Measurements from ENCODE around the gene CFAP58. TPM values are rescaled to one million over a fixed set of nuclear protein-coding genes. Genes with fewer than 3 reads are reported as not detected.

CFAP58 gene
- total and polyA plus RNA-seq, 2 of the 13 experiments (the other 11 are each of a cell fraction or from before 2014, with no cell fraction given) = 0.03 TPM; not detected in 1

DNA sequence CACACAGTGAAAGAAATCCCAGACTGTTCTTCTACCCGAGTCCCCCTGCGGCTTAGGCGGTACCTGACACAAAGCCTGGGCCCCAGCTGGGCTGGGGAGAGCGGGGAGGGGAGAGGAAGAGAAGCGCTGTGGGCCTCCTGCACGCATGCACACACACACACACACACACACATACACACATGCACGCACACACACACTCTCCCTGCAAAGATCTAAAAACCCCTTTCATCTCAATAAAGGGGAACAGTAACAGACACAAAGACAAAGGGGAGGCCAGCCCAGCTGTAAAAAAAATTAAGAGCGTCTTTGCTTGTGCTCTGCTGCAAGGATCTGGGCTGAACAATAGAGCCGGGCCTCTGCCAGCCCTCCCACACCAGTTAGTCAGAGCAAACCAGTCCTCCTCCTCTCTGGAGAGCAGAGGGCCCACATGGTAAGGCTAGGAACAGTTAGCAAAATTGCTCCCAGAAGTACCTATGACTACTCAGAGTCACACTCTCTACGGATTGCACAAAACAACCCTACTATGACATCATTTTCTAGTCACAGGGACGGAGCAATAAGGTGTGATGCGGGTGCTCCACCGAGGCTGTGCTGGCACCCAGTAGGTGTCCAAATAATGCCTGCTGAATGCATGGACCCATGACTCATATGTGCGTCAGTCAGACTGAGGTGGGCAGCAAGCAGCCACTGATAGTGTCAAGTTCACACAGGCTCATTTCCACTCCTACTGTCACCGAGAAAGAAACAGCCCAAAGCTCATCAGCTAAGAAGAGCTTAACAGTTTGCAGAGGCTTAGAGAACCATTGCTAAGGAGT, 24.5 kb upstream of the CFAP58 start (continued):
- TF ChIP-seq POLR2G (IDR thresholded peaks at IDR 0.05; ENCODE audit: low read depth, low read length) (no peak), CEBPG (CRISPR knock-in tag; IDR thresholded peaks at IDR 0.05) (peak; percentile 52; the same call in 1 of the 2 replicates), TCF7 (IDR thresholded peaks at IDR 0.05; ENCODE audit: low read depth) (no peak), SATB2 (CRISPR knock-in tag; IDR thresholded peaks at IDR 0.05) (no peak), NFKB2 (CRISPR knock-in tag; IDR thresholded peaks at IDR 0.05; ENCODE audit: borderline replicate concordance) (no peak), LRRFIP1 (CRISPR knock-in tag; conservative IDR thresholded peaks at IDR 0.05) (no peak), PRDM10 (CRISPR knock-in tag; IDR thresholded peaks at IDR 0.05; ENCODE audit: low read depth) (no peak), MYNN (CRISPR knock-in tag; IDR thresholded peaks at IDR 0.05; ENCODE audit: low read depth) (no peak), ZBTB38 (CRISPR knock-in tag; IDR thresholded peaks at IDR 0.05) (peak; percentile 22; the same call in 1 of the 2 replicates), ZNF333 (CRISPR knock-in tag; IDR thresholded peaks at IDR 0.05; ENCODE audit: borderline replicate concordance) (no peak), AGO1 (IDR thresholded peaks at IDR 0.05; ENCODE audit: low read depth, low read length, poor library complexity, severe bottlenecking) (no peak), GZF1 (CRISPR knock-in tag; IDR thresholded peaks at IDR 0.05) (no peak), ZBTB21 (CRISPR knock-in tag; IDR thresholded peaks at IDR 0.05) (peak; percentile 86), ATF7 (IDR thresholded peaks at IDR 0.05) (peak; percentile 77), ATF7 (CRISPR knock-in tag; IDR thresholded peaks at IDR 0.05) (no peak), ZNF567 (CRISPR knock-in tag; IDR thresholded peaks at IDR 0.05; ENCODE audit: borderline replicate concordance) (no peak)
- TF ChIP-seq, protein P1, sequence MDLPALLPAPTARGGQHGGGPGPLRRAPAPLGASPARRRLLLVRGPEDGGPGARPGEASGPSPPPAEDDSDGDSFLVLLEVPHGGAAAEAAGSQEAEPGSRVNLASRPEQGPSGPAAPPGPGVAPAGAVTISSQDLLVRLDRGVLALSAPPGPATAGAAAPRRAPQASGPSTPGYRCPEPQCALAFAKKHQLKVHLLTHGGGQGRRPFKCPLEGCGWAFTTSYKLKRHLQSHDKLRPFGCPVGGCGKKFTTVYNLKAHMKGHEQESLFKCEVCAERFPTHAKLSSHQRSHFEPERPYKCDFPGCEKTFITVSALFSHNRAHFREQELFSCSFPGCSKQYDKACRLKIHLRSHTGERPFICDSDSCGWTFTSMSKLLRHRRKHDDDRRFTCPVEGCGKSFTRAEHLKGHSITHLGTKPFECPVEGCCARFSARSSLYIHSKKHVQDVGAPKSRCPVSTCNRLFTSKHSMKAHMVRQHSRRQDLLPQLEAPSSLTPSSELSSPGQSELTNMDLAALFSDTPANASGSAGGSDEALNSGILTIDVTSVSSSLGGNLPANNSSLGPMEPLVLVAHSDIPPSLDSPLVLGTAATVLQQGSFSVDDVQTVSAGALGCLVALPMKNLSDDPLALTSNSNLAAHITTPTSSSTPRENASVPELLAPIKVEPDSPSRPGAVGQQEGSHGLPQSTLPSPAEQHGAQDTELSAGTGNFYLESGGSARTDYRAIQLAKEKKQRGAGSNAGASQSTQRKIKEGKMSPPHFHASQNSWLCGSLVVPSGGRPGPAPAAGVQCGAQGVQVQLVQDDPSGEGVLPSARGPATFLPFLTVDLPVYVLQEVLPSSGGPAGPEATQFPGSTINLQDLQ (CRISPR knock-in tag; IDR thresholded peaks at IDR 0.05) = no peak
- TF ChIP-seq, protein P2, sequence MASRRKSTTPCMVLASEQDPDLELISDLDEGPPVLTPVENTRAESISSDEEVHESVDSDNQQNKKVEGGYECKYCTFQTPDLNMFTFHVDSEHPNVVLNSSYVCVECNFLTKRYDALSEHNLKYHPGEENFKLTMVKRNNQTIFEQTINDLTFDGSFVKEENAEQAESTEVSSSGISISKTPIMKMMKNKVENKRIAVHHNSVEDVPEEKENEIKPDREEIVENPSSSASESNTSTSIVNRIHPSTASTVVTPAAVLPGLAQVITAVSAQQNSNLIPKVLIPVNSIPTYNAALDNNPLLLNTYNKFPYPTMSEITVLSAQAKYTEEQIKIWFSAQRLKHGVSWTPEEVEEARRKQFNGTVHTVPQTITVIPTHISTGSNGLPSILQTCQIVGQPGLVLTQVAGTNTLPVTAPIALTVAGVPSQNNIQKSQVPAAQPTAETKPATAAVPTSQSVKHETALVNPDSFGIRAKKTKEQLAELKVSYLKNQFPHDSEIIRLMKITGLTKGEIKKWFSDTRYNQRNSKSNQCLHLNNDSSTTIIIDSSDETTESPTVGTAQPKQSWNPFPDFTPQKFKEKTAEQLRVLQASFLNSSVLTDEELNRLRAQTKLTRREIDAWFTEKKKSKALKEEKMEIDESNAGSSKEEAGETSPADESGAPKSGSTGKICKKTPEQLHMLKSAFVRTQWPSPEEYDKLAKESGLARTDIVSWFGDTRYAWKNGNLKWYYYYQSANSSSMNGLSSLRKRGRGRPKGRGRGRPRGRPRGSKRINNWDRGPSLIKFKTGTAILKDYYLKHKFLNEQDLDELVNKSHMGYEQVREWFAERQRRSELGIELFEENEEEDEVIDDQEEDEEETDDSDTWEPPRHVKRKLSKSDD (CRISPR knock-in tag; IDR thresholded peaks at IDR 0.05; ENCODE audit: low read depth) = 0 out of 2 replicates have a peak, but pooled peaks have one; percentile 45
